H4 (cell line): ENCODE data around the gene ZNF19. TPM values are rescaled to one million over a fixed set of nuclear protein-coding genes. Genes with fewer than 3 reads are reported as not detected.

Experiments used
- DNase-seq: peaks from one replicate; pipeline ENCODE4 v3.0.0-alpha.2; 2015; ENCODE audit warnings: low spot score
- total RNA-seq: library from RNA; depleted of rRNA; stranded (reverse); fragments of >200 nt; shearing (Covaris generic); gene quantifications from 2 replicates; pipeline ENCODE4 v1.2.3, GENCODE V29; 2014; rRNA removed

The ZNF19 gene
- total RNA-seq, 1 experiment from 2014 or later, result 3.3 TPM

DNA sequence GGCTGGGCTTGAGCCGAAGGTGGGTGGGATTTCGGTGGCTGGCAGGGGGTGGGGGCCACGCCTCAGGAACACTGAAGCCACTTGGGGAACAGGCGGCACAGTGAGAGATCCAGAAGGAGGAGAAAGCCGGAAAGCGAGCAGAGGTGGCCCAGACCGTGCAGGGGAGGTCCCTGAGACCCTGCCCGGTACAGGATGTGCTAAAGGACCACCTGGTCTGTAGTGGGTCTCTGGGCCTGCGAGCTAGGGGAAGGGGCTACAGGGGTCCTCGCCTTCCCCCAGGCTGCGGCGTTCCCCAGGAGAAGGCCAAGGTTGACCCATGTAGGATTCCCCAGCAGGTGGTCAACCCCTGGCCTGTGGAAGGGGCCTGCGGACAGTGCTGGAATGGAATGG is 47.1 kb downstream of the ZNF19 start, which contains the start of gene TLE7:
Gene TLE7 (minus strand): TSS at position 4 of the 390 bp plus-strand sequence. CDS start 8,730 bp downstream, outside the sequence.
- DNase-seq, result no peak

DNA sequence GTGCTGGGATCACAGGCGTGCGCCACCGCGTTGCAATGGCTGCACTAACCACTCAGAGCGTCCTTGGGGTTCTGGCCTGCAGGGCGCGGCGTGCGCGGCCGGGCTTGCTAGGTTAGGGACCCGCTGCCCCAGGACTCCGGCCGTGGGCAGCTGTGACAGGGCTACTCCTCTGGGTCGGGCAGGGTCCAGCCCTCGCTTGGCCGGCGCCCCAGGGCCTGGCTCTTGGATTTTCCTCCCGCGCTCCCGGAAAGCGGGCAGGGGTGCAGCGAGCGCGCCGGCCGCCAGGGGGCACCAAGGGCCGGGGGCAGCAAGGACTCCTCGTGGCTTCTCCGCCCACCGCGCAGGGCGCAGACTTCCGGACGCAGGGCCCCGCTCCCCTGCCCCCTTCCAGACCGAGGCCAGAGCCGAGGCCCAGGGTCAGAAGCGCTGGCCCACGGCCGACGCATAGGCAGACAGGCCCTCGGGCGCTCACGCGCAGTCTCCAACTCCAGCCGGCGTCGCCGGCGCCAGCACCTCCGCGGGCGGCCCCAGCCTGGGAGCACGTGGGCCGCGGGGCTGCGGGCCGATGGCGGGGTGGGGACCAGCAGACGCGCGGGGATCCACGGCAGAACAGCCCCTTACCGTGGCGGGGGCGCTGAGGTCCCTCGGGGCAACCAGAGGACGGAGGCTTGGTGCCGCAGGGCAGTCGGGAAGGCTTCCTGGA is 47.6 kb downstream of the ZNF19 start:
- no peak for DNase-seq

DNA sequence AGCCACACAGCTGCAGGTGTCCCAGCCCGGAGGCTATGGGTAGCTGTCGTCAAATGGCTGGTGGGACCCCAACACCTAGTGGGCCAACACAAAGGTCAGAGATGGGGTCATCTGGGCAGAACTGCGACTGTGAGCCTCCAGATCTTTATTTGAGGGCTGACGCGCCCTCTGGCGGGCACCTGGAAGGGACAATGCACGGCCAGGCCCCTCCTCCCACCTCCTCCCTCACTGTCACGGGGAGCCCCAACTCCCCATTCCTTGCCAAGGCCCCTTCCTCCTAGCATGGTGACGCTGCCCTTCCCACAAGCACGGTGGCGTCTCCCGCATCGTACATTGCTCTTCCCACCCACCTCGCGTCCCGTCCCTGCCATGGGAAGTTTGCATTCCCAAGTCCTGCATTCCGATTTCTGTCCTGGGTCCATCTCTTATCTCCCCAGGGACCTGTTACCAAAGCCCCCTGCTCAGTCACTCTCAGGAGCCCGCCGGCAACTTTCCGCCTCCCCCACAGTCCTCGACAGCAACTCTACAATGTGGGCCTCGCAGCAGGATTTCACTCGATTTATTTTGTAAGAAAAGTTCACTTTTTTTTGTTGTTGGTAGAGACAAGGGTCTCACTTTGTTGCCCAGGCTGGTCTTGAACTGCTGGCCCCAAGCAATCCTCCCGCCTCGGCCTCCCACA is 48.3 kb downstream of the ZNF19 start:
- DNase-seq, result no peak

DNA sequence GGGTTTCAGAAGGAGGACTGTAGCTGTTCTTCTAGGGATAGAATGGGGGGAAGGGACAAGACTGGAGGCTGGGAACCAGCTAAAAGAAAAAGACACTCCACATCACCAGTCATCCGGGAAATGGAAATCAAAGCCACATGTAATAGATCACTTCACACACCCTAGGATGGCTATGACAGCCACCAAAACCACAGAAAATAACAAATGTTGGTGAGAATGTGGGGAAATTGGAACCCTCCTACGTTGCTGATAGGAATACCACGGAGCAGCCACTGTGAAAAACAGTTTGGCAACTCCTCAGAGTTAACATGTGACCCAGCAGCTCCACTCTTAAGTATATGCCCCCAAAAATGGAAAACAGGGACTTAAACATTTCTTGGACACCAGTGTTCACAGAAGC is 49.6 kb downstream of the ZNF19 start:
- DNase-seq, result no peak

DNA sequence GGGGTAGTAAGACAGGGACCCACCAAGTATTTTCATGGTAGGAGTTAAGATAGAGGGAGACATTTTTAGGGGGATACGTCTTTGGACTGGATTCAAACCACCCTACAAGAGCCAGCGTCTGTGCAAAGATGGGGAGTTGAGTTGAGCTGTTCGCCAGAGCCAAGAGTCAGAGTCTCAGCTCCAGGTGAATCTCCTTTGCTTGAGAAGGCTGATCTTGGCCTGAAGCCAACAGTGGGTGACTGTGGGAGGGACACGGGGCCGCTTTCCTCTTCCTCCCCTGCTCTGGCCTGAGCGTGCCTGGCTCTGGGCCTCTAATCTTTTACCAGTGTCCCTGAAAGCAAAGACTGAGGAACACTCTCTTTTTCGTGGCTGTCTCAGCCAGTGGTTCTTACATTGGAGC is 52.7 kb downstream of the ZNF19 start:
- no peak for DNase-seq

GRCh38 chr16:71432906-71433305 is 56.2 kb downstream of the ZNF19 start:
- no peak for DNase-seq

DNA sequence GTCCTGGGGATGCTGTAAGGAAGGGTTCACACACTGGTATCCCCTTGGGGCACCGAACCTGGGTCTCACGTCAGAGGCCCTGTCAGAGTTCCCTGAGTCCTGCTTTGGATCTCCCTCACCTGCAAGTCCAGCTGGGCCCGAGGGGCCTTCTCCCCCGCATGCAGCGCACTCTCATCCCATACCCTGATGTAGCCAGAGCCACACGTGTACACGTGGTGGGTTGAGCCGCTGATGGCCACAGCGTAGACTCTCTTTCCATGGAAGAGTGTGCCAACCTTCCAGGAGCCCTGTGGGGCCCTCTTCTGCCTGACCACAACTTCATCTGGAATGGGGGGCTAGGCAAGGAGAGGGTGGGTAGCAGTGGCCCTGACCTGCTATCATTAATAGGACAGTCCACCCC is 57.1 kb downstream of the ZNF19 start:
- no peak for DNase-seq

DNA sequence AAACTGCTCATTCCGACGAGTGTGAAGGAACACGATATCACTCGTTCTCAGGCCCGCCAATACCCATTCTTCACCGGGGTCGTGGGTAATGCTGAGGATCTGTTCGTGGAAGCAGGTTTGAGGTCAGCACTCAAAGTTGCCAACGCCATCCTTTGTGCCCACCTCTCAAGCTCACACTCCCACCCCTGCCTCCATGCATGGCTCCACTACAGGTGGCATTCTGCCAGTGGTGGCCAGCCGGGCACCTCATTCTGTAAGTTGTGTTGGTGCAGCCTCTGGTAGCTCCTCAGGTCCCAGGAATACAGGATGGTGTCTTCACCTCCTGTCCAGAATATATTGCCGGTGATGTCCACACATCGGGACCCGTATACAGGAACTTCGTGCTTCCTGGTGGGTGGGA is 57.9 kb downstream of the ZNF19 start:
- no peak for DNase-seq

DNA sequence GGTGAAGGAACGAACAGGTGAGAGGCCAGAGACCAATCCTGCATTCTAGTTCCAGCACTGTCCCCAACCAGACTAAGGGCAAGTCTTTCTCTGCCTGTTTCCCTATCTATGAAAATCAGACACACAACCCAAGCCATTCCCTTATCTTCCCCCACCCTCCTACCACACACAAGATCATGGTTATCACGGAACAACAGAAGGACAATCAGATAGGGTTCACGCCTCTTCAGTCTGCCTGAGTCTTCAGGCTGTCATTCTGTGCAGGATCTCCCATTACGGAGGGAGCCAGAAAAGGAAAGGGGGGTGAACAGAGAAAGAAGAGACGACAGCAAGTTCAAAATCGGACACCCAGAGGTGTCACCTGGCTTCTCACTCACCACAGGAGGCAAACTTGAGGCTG is 58.4 kb downstream of the ZNF19 start:
- no peak for DNase-seq

DNA sequence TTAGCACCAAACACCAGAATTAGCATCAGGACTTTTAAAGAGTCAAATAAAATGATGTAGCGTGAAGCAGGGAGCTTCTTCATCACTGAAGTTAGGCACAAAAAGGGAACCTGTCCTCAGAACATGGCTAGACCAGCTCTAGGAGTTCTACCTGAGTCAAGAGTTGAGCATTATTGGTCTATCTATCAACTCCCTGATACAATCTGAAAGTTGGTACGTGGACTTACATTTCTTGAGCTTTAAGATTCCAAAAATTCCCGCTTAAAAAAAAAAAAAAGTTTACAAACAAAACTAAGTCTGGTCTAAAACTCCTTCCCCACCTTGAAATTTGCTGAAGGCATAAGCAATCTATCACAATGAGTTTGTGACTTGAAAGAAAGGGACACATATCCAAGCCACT is 59.5 kb downstream of the ZNF19 start:
- DNase-seq, result no peak

DNA sequence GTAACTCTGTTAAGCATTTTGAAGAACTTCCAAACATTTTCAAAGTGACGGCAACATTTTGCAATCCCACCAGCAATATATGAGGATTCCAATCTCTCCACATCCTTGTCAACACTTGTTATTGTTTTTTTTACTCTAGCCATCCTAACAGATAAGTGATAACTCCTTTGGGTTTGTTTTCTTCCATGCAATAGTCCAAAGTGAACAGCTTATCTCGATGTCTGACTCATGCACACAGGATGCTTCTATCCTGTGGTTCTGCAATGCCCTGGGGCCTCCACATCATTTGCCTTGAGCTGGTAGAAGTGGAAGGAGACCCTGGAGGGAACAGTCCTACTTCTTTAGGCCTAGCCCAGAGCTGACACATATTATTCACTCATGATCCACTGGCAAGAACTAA is 60.2 kb downstream of the ZNF19 start:
- no peak for DNase-seq

DNA sequence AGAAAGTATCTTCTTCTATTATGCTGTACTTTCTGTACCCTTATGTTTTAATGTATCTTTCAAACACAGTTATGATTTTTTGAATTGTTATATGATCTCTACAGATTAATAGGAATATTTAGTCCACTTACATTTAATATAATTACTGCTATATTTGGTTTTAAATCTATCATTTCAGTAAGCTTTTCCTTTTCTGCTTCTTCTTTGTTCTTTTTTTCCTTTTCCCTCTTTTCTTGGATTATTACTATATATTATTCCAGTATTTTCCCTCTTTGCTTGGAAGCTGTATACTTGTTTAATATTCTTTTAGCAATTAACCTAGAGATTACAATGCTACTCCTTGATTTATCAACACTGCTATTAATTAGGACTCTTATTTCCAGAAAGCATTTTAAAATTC is 60.7 kb downstream of the ZNF19 start:
- no peak for DNase-seq

DNA sequence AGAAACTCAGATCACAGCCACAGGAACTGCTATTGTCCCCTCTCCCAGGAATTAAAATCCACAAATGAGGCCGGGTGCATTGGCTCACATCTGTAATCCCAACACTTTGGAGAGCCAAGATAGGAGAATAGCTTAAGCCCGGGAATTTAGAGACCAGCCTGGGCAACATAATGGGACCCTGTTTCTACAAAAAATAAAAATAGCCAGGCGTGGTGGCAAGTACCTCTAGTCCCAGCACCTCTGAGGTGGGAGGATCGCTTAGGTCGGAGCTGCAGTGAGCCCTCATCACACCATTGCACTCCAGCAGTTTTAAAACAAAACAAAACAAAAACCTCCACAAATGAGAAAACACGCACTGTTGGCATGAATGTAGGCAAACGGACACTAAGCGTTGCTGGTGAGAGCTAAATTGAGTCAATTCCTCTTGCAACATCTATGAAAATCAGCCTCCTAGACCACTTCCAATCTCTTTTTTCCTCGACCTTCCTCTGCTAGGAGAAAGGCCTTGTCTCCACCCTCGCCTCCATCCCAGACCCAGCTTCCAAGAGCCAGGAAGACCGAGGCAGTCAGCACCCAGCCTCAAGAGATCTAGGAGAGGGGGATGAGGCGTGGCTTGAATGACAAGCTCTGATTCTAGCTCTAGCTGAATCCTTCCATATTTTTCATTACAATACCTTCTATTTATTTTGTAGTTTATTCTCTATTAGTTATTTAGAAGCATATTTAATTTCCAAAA is 62.1 kb downstream of the ZNF19 start:
- no peak for DNase-seq

DNA sequence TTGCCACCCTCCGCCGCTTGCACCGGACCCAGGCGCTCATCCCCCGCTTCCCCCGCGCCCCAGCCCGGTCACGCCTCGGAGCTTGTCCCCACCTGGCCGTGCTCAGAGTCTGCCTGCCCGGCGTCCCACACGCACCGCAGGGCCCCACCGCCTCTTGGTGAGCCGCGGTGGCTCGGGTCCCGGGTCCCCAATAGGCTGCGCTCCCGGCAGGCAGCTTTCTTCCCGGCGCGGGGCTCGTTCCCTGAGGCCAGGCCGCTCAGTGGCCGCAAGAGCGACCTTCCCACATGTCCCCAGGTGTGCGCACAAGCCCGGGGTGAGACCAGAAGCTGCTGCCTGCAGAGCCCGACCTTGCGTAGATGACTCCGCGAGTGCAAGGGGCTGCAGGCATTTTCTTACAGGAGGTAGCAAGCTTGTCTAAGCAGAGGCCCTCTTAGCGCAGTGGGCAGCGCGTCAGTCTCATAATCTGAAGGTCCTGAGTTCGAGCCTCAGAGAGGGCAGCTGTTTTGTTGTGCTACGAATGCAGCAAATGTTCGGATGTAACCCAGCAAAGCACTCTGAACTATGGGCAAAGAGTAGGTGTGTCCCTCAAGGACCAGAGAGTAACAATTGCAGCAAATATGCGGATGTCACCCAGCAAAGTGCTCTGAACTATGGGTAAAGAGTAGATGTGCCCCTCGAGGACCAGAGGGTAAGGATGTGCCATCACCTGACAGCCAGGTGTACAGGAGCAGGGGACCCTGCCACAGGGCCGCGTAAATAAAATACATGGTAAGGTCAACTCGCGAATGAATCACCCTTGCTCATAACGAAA is 62.9 kb downstream of the ZNF19 start:
- DNase-seq, result no peak

GRCh38 chr16:71425746-71426068 is 63.4 kb downstream of the ZNF19 start:
- no peak for DNase-seq

GRCh38 chr16:71424626-71425025 is 64.5 kb downstream of the ZNF19 start:
- no peak for DNase-seq

GRCh38 chr16:71423865-71424264 is 65.3 kb downstream of the ZNF19 start:
- DNase-seq, result no peak

Other genes with a start within 250 kb of the ZNF19 start
- 25.1 and 27.0 TPM in 2 replicates for gene CMTR2, start 199.9 kb downstream of the ZNF19 start, total RNA-seq
- 30.2 and 32.3 TPM in 2 replicates for gene CALB2, start 130.6 kb downstream of the ZNF19 start, total RNA-seq
- gene TLE7, start 47.3 kb downstream of the ZNF19 start, total RNA-seq, result not detected in 2 replicates
- gene ZNF23, start 27.1 kb downstream of the ZNF19 start, total RNA-seq, result 9.0 and 10.0 TPM in 2 replicates
- 0.19 and 0.66 TPM in 2 replicates for gene CHST4, start 37.1 kb upstream of the ZNF19 start, total RNA-seq
- not detected in 2 replicates for gene TAT, start 87.8 kb upstream of the ZNF19 start, total RNA-seq
- gene MARVELD3, start 136.9 kb upstream of the ZNF19 start, total RNA-seq, result not detected in 2 replicates
- 1.8 and 3.8 TPM in 2 replicates for gene PHLPP2, start 235.4 kb upstream of the ZNF19 start, total RNA-seq